Measurements from ENCODE around the gene CHKA.

- no peak for TF ChIP-seq POLR2AphosphoS5 (IDR thresholded peaks at IDR 0.05; ENCODE audit: insufficient read depth, low read depth, low read length)
- TF ChIP-seq CTCF (IDR thresholded peaks at IDR 0.05; ENCODE audit: extremely low read depth in 1 of 2, insufficient read depth in 1 of 2, low read depth in 1 of 2, low read length in 2 of 2) = no peak
- no peak for TF ChIP-seq POLR2A (IDR thresholded peaks at IDR 0.05; ENCODE audit: low read depth, low read length)
Measured at GRCh38 chr11:68053117-68053516, 68.1 kb downstream of the CHKA start.

Measured in endothelial cell of umbilical vein (primary cell).